HG02678 (cell line): ENCODE measurements around the gene BRD3.

ENCODE experiments used
- ATAC-seq: cut with Tn5 transposase; IDR thresholded peaks from one replicate; pipeline ENCODE4 v1.9.1; 2021; ENCODE audit warnings: mild to moderate bottlenecking, moderate library complexity; ENCODE audit not compliant: unreplicated experiment

BRD3 gene

DNA sequence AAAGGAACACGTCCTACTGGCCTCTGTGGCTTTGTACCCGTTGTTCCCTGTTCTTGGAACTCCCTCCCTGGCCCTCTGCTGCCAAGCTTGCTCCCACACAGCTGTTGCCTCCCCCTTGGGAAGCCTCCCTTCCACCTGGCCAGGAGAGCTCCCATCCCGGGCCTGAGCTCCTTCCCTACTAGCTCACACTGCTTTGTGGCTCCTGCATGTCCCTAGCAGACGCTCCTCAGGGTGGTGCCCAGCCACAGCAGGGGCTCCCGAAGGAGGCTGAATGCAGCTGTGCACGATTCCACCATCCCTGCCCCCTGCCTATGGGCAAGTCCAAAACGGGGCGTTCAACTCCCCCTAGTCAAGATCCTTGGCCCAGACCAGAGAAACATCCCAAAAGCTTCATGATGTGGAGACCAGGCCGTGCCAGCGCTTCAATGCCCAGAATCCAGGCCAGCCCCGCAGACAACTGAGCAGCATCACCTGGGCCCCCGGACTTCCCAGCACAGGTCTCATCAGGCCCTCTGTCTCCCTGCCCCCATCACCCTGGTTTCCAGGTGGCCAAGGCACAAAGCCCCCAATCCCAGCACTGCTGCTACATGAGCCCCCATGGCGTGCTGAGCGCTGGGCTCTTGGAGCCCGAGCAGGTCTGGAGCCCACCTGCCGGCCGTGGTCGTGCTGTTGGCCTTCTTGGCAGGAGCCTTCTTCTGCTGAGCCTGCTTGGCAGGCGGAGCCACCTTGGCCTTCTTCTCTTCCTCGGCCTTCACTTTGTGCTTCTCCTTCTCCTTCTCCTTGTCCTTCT is 28.2 kb downstream of the BRD3 start:
- ATAC-seq: no peak

DNA sequence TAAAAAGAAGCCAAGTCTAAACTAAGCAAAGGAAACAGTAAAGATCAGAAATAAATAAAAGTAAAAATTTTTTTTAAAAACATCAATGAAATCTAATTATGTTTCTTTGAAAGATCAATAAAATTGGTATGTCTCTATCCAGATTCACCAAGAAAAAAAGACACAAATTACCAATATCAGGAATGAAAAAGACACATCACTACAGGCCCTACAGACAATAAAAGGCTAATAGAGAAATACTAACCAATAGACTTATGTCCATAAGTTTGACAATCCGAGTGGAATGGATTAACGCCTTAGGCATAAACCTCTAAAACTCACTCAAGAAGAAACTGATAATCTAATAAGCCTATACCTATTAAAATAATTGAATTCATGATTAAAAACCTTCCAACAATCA is 30.2 kb downstream of the BRD3 start:
- no peak for ATAC-seq

DNA sequence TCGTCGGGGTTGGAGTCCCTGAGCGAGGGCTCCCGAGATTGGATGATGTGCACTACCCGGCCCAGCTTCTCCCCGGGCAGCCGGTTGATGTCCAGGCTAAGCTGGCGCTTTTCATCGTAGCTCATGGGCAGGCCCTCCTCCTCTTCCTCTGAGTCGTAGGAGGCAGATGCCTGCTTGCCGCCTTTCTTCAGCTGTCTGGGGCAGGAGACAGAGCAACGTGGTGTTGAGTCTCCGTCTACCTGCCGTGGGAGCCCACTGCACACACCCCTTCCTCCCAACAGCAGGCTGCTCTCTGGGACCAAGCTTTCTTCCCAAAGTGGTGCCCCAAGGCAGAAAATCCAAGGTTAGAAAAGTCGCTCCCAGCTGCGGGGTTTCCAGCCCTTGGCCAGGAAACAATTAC is 31.7 kb downstream of the BRD3 start:
- ATAC-seq: no peak

DNA sequence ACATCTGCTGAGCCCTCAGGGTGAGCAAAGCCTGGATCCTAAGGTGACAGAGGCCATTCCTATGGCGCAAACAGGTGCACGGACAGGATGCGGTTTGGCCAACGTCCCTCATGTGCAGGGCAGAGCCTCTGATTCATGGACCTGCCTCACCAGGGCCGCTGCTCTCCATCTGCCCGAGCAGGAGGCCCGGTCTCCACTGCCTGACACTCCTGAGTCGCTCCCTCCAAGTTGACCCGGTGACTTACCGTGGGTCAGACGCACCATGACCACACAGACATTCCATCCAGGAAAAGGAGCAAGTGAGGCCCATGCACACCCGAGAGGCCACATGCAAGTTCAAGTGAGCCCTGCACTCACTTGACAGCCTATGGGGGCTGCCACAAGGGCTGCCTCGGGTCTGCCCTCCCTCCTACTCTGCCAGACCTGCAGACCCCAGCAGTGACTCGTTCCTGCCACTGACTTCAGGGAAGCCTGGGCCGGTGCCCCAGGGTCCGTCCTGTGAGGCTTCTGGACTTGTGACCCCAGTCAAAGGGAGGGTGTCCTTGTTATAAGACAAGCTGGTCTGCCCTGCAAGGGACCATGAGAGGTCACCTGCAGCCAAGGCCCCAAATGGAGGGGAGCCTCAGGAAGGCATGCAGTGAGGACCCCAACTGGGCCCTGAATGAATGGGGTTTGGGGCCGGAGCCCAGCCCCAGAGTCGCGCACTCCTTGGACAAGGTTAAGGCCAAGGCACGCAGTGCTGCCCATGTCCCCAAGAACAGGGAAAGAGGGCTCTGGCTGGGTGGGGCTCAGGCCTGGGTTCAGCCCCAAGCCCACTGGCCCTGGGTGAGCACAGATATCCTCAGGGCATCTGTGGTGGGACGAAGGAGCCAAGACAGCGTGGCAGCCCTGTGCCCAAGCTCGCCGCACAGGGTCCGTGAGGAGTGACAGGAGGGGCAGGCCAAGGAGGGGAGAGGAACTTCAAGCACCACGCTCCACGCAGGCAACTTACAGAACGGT is 32.5 kb downstream of the BRD3 start:
- ATAC-seq: no peak

- ATAC-seq: no peak
These were observed 33.4 kb downstream of the BRD3 start for GRCh38 chr9:134034215-134035040.

DNA sequence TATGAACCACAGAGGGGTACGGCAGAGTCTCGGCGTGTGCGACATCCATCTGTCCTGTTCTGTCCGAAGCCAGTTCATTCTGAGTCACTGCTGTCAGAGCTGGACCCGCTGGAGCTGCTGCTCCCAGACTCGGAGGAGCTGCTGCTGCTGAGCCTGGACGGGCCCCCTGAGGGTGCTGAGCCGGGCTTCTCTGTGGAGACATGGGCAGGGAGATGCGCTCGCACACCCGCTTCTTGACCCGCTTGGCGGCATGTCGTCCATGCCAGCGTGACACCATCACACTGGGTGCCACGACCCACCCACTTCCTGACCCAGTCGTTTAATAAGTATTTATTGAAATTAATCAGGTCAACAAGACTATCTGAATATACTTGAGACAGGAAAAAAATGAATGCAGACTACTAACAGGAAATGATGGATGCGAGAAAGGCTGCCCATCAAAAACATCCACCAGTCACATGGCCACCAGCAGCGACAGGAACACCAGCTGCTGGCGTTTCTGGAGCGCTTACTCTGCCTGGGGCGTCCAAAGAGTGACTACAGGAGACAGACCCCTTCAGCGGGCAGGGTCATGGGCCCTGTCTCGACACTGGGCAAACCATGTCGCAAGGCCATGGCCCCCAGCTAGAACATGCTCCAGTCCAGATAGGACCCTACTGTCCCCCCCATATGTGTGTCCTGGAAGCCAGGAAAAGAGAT is 34.2 kb downstream of the BRD3 start:
- no peak for ATAC-seq

- ATAC-seq: no peak
These were observed 35.2 kb downstream of the BRD3 start for GRCh38 chr9:134032456-134033222.

DNA sequence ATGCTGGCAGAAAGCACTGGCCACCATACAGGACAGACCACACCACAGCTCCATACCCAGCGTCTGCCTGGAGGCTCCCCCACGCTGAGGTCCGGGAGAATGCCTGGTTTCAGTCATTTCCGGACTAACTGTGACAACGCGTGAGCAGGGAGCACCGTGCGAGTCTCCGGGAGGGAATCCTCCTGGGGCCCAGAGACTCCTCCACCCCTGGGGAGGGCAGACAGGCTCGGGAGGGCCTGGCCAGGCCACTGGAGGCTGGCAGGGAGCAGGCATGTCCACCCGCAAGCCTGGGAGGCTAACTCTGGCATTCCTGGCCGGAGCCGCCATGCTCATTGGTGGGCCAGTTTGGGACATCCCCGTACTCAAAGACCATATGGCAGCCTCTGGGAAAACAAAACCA is 36.0 kb downstream of the BRD3 start:
- ATAC-seq: no peak

GRCh38 chr9:134030821-134031470 is 36.9 kb downstream of the BRD3 start:
- ATAC-seq: no peak

DNA sequence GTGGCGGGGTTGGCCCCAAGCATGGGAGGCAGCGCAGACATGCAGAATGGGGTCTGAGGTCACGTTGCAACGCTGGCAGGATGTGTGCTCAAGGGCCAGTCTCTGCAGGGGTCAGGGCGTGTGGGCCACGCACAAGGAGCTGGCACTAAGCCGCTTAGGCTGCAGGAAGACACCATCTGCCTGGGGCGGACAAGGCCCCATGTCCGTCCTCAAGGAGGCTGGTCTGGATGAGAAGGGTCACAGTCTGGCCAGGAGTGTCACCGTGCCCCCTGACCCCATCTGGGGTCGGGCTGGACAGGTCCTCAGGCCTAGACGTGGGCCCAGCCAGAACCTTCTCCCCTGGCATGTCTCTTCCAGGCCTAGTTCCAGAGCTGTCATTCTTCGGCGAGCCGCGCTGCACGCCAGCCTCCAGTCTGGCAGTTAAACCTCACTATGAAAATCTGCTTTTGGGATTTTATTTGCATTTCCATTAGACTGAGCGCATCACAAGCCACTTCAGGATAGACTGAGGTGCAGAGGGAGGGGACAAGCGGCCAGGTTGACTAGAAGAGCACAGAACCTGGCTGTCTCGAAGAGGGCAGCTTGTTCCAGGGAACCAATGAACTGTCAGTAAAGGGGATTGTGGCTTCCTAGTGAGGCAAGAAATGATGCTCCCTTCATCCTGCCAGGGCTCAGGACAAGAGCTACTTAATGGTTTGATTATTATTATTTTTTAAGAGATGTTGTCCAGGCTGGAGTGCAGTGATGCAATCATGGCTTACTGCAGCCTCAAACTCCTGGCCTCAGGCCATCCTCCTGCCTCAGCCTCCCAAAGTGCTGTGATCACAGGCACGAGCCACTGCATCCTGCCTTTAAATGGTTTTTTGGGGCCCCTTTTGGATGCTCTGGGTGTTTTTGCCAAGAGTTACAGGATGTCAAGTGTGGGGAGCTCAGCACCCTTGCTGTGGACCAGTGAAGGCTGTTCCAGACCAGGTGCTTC is 38.3 kb downstream of the BRD3 start:
- ATAC-seq: no peak

DNA sequence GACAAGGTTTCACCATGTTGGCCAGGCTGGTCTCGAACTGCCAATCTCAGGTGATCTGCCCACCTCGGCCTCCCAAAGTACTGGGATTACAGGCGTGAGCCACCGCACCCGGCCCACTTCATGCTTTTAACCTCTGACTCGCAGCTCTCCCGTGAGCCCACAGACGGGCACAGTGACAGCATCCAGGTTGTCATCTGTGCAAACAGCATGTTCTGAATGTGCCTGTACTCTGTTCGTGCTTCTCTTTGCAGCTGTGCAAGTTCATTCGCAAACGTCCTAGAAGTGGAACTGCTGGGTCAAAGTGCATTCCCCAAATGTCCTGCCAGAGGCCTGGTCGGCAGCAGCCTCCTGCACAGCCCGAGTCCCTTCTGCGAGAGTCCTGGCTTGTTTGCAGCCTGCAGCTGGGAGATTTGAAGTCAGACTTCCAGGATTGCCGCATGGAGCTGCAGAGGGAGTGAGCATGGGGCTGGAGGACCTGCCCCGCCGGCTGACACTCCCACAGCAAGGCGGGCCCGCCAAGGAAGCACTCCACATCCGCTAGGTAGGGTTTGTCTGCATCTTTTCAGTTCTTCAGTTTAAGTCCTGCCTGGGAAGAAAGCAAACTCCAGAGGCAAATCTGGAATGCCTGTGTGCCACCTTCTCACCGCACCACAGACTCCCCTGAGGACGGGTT is 39.1 kb downstream of the BRD3 start:
- ATAC-seq: no peak

DNA sequence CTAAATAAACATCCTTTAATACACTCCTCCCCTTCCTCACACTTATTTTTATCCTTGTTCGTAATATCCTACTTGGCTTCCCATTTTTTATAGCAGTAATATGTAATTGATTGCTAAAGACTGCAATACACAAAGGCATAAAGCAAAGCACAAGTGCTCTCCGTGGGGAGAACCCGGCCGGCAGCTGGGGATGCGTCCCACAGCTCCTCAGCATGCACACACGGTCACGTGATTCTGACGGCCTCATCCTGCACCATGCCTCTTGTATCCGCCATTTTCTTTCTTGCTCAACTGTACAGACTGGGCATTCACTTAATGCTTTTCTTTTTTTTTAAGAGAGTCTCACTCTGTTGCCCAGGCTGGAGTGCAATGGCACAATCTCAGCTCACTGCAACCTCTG is 39.8 kb downstream of the BRD3 start:
- ATAC-seq: no peak

DNA sequence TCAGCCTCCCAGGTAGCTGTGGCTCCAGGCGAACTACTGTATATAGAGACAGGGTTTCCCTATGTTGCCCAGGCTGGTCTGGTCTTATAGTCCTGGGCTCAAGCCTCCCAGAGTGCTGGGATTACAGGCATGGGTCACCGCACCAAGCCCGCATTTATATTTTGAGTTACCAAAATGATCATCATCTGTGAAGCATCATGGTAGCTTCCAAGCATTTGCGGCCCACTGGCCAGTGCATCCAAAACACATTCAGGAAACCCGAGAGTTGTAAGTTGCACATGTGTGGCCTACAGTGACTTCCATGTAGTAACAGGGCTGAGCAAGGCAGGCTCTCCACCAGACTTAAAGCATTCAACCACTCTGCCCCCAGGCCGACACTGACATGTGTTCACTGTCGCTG is 40.3 kb downstream of the BRD3 start:
- ATAC-seq: no peak

DNA sequence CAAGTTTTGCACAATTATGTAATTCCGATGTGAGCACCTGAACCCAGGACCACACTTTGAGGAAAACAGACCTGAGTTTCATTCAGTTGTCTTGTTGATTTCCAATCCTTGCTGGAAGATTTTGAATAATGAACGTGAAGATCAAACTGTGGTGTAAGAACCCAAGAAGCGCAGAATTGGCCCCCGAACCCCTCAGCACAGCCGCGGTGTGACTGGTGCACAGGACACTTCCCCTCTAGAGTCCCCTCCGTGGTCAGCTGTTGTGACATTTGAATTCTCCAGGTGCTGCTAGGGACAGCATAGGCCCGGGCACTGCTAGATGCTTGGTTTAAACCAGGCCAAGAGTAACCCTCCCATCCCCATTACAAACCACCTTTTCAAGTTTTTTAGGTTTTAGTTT is 40.8 kb downstream of the BRD3 start:
- no peak for ATAC-seq

- no peak for ATAC-seq
These were observed 41.2 kb downstream of the BRD3 start for GRCh38 chr9:134026581-134026980.

DNA sequence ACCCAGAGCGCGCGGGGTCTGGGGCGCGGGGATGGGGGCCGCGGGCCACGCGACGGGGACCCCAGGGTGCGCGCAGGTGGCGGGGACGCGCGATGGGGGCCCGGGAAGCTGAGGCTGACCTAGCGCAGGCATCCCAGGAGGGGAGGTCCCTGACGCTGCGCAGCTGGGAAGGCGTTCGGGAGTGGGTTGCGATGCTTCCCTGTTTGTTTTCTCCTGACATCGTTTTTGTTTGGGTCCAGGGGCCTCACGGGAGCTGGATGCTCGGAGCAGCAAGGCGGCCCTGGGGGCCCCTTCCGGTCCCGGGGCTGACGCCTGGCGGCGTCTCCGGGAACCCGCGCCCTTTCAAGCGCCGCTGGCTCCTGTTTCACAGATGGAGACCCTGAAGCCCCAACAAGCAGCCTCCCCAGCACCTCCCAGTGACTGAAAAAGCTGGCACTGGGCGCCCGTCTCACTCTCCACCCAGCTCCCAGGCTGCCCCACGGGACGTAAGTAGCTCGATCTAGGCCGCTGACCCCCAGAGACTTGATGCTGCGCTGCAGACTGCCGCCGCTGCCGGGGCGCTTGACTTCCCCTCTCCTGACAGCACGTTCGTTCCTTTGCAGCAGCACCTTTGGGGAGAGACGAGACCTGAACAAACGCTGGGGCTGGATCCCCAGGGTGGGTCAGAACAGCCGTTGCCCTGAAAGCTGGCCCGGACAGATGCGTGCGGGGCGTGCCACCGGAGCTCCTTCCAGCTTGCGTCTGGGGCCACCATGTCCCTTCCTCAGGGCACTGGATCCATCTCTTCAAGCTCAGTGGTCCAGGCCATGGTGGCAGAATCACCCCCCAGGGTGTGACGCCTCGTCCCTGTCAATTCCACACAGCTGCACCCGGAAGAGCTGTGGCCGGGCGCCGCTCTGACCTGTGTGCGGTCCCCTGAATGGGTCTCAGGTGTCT is 42.0 kb downstream of the BRD3 start:
- peak; percentile 28 for ATAC-seq
